Cardiac fibroblast (primary cell): ENCODE data around the gene RYR1.

Experiments
- DNase-seq, 2 donors: peaks; one replicate each; pipeline versions ENCODE4 v3.0.0 to v3.0.0-alpha.2; 2010; ENCODE audit warnings: low read depth in 2 of 2
- H3K4me3 ChIP-seq, 2 donors: replicated peaks in 1 of 2; 1 replicate in 1 of 2; 2 replicates in 1 of 2; pipeline ENCODE4 v1.5.1; 2011; ENCODE audit warnings: low read depth in 2 of 2, low read length in 2 of 2, mild to moderate bottlenecking in 2 of 2, moderate library complexity in 1 of 2
- CTCF ChIP-seq: IDR thresholded peaks from one replicate; pipeline ENCODE4 v1.5.1; 2011; ENCODE audit warnings: low read depth, mild to moderate bottlenecking, low read length, inconsistent platforms

Gene RYR1

GRCh38 chr19:38527466-38528136 lies 94.1 kb downstream of the RYR1 start:
- H3K4me3 ChIP-seq = no peak overlapping the region
- DNase-seq = no peak
- TF ChIP-seq CTCF = no peak

GRCh38 chr19:38528213-38528755 lies 94.8 kb downstream of the RYR1 start:
- no peak overlapping the region for H3K4me3 ChIP-seq
- DNase-seq = no peak
- TF ChIP-seq CTCF = no peak

GRCh38 chr19:38528931-38529330 lies 95.4 kb downstream of the RYR1 start:
- DNase-seq = no peak
- no peak for TF ChIP-seq CTCF
- no peak overlapping the region for H3K4me3 ChIP-seq

GRCh38 chr19:38531515-38531914 lies 98.0 kb downstream of the RYR1 start:
- no peak overlapping the region for H3K4me3 ChIP-seq
- no peak for TF ChIP-seq CTCF
- no peak for DNase-seq

- H3K4me3 ChIP-seq = no peak overlapping the region
- TF ChIP-seq CTCF = no peak
- DNase-seq = no peak
These were observed 99.4 kb downstream of the RYR1 start for GRCh38 chr19:38532939-38533338.

GRCh38 chr19:38534574-38534973 lies 101.1 kb downstream of the RYR1 start:
- H3K4me3 ChIP-seq = no peak overlapping the region
- no peak for TF ChIP-seq CTCF
- no peak for DNase-seq

GRCh38 chr19:38535212-38535611 lies 101.7 kb downstream of the RYR1 start:
- no peak for DNase-seq
- TF ChIP-seq CTCF = no peak
- no peak overlapping the region for H3K4me3 ChIP-seq
